HG03280 (cell line): ENCODE measurements around the gene IFIT1.

Experiments used
- ATAC-seq: cut with Tn5 transposase; IDR thresholded peaks from one replicate; pipeline ENCODE4 v1.9.1; 2021; ENCODE audit warnings: mild to moderate bottlenecking, moderate library complexity; ENCODE audit not compliant: unreplicated experiment

IFIT1 gene

GRCh38 chr10:89391907-89392756, at the start of gene IFIT1:
IFIT1 (plus strand) TSS chr10:89392623; CDS start chr10:89392713, 90 bp downstream.
- ATAC-seq, result peak; percentile 63

GRCh38 chr10:89343089-89343767, 49.2 kb upstream of the IFIT1 start:
- no peak for ATAC-seq

- no peak for ATAC-seq
Measured at GRCh38 chr10:89344156-89344555, 48.3 kb upstream of the IFIT1 start.

- ATAC-seq, result no peak
Measured at GRCh38 chr10:89345367-89346000, 46.9 kb upstream of the IFIT1 start.

GRCh38 chr10:89346405-89347254, 45.8 kb upstream of the IFIT1 start:
- ATAC-seq, result no peak

- ATAC-seq, result no peak
Measured at GRCh38 chr10:89347701-89348457, 44.5 kb upstream of the IFIT1 start.

- no peak for ATAC-seq
Measured at GRCh38 chr10:89348481-89348880, 43.9 kb upstream of the IFIT1 start.

- ATAC-seq, result no peak
Measured at GRCh38 chr10:89348975-89349374, 43.4 kb upstream of the IFIT1 start.

- peak; percentile 21 for ATAC-seq
Measured at GRCh38 chr10:89350631-89351315, 41.6 kb upstream of the IFIT1 start.

GRCh38 chr10:89351412-89351779, 41.0 kb upstream of the IFIT1 start:
- ATAC-seq, result peak; percentile 91

- ATAC-seq, result peak; percentile 36
Measured at GRCh38 chr10:89351780-89352597, 40.4 kb upstream of the IFIT1 start.

- ATAC-seq, result no peak
Measured at GRCh38 chr10:89352802-89353201, 39.6 kb upstream of the IFIT1 start.

GRCh38 chr10:89355394-89355931, 37.0 kb upstream of the IFIT1 start:
- no peak for ATAC-seq

GRCh38 chr10:89357096-89357495, 35.3 kb upstream of the IFIT1 start:
- ATAC-seq, result no peak

- ATAC-seq, result no peak
Measured at GRCh38 chr10:89357975-89358374, 34.4 kb upstream of the IFIT1 start.

- no peak for ATAC-seq
Measured at GRCh38 chr10:89360157-89360556, 32.3 kb upstream of the IFIT1 start.

- no peak for ATAC-seq
Measured at GRCh38 chr10:89362929-89363328, 29.5 kb upstream of the IFIT1 start.

GRCh38 chr10:89363729-89364442, 28.5 kb upstream of the IFIT1 start:
- ATAC-seq, result no peak
